8988T (cell line): ENCODE measurements around the gene EXOC6B.

ENCODE experiments used
- DNase-seq: peaks from one replicate; pipeline ENCODE4 v3.0.0; 2011

EXOC6B gene

GRCh38 chr2:72198532-72199241, 627.1 kb downstream of the EXOC6B start:
- no peak for DNase-seq

GRCh38 chr2:72193723-72194122, 632.1 kb downstream of the EXOC6B start:
- no peak for DNase-seq

GRCh38 chr2:72191441-72191840, 634.4 kb downstream of the EXOC6B start:
- no peak for DNase-seq

GRCh38 chr2:72185206-72185605, 640.6 kb downstream of the EXOC6B start:
- DNase-seq = no peak

- DNase-seq = no peak
Measured at GRCh38 chr2:72183466-72183865, 642.4 kb downstream of the EXOC6B start.

- DNase-seq = no peak
Measured at GRCh38 chr2:72183016-72183415, 642.8 kb downstream of the EXOC6B start.

- DNase-seq = no peak
Measured at GRCh38 chr2:72182547-72182946, 643.3 kb downstream of the EXOC6B start.

- DNase-seq = no peak
Measured at GRCh38 chr2:72181616-72182015, 644.2 kb downstream of the EXOC6B start.

GRCh38 chr2:72180351-72180750, 645.5 kb downstream of the EXOC6B start:
- DNase-seq = no peak

GRCh38 chr2:72178551-72178950, 647.3 kb downstream of the EXOC6B start:
- no peak for DNase-seq

- DNase-seq = no peak
Measured at GRCh38 chr2:72176281-72176680, 649.6 kb downstream of the EXOC6B start.

GRCh38 chr2:72175636-72176035, 650.2 kb downstream of the EXOC6B start:
- DNase-seq = no peak

- DNase-seq = no peak
Measured at GRCh38 chr2:72173640-72174321, 652.1 kb downstream of the EXOC6B start.

GRCh38 chr2:72172478-72172877, 653.4 kb downstream of the EXOC6B start:
- no peak for DNase-seq

- DNase-seq = no peak
Measured at GRCh38 chr2:72166279-72166678, 659.6 kb downstream of the EXOC6B start.

- DNase-seq = no peak
Measured at GRCh38 chr2:72165792-72166191, 660.0 kb downstream of the EXOC6B start.

- DNase-seq = no peak
Measured at GRCh38 chr2:72162574-72162973, 663.3 kb downstream of the EXOC6B start.

- no peak for DNase-seq
Measured at GRCh38 chr2:72159211-72159993, 666.4 kb downstream of the EXOC6B start.

GRCh38 chr2:72157871-72158771, 667.7 kb downstream of the EXOC6B start:
- DNase-seq = no peak

- no peak for DNase-seq
Measured at GRCh38 chr2:72156872-72157271, 669.0 kb downstream of the EXOC6B start.

GRCh38 chr2:72155737-72156136, 670.1 kb downstream of the EXOC6B start:
- DNase-seq = no peak

- no peak for DNase-seq
Measured at GRCh38 chr2:72155151-72155550, 670.7 kb downstream of the EXOC6B start.
